ENCODE data around the gene GALNT7.

DNA sequence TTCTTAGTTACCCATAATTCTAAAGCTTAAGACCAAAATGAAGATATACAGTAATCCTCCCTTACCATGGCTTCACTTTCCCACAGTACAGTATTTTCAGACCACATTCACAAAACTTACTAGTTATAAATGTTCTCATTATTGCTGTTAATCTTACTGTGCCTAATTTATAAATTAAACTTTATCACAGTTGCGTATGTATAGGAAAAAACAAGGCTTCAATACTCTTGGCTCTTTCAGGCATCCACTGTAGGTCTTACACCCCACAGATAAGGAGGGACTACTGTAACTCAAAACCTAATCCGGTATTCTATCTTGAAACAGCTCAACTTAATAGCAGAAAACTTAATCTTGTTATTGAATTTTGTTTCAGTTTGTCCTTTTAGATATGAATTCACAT, 162.0 kb downstream of the GALNT7 start:
- TF ChIP-seq, protein P1, sequence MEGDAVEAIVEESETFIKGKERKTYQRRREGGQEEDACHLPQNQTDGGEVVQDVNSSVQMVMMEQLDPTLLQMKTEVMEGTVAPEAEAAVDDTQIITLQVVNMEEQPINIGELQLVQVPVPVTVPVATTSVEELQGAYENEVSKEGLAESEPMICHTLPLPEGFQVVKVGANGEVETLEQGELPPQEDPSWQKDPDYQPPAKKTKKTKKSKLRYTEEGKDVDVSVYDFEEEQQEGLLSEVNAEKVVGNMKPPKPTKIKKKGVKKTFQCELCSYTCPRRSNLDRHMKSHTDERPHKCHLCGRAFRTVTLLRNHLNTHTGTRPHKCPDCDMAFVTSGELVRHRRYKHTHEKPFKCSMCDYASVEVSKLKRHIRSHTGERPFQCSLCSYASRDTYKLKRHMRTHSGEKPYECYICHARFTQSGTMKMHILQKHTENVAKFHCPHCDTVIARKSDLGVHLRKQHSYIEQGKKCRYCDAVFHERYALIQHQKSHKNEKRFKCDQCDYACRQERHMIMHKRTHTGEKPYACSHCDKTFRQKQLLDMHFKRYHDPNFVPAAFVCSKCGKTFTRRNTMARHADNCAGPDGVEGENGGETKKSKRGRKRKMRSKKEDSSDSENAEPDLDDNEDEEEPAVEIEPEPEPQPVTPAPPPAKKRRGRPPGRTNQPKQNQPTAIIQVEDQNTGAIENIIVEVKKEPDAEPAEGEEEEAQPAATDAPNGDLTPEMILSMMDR (IDR thresholded peaks at IDR 0.05; ENCODE audit: poor library complexity, severe bottlenecking) = no peak
- TF ChIP-seq EP300 (conservative IDR thresholded peaks at IDR 0.05; ENCODE audit: poor library complexity, severe bottlenecking) (no peak), POLR2AphosphoS5 (IDR thresholded peaks at IDR 0.05) (no peak)

All from neural cell (in vitro differentiated cells).